ENCODE data around the gene UGCG.

DNA sequence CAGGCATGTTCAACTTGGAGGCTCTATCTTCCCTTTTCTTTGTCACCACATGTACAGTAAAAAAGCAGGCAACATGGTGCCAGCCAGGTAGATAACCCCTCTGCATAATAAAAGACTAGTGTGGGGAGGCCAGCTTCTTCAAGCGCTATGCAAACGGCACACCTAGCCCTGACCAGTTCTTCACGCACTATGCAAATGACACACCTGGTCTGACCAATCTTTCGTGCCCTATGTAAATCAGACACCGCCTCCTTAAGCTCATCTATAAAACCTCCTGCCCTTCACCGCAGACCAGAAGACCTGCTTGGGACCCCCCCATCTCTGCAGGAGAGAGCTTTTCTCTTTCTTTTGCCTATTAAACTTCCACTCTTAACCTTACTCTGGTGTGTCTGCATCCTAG lies 28.1 kb upstream of the UGCG start:
- no peak for TF ChIP-seq EZH2 (IDR thresholded peaks at IDR 0.05; ENCODE audit: low read depth)
- TF ChIP-seq, protein P1, sequence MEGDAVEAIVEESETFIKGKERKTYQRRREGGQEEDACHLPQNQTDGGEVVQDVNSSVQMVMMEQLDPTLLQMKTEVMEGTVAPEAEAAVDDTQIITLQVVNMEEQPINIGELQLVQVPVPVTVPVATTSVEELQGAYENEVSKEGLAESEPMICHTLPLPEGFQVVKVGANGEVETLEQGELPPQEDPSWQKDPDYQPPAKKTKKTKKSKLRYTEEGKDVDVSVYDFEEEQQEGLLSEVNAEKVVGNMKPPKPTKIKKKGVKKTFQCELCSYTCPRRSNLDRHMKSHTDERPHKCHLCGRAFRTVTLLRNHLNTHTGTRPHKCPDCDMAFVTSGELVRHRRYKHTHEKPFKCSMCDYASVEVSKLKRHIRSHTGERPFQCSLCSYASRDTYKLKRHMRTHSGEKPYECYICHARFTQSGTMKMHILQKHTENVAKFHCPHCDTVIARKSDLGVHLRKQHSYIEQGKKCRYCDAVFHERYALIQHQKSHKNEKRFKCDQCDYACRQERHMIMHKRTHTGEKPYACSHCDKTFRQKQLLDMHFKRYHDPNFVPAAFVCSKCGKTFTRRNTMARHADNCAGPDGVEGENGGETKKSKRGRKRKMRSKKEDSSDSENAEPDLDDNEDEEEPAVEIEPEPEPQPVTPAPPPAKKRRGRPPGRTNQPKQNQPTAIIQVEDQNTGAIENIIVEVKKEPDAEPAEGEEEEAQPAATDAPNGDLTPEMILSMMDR (conservative IDR thresholded peaks at IDR 0.05) = no peak

Data from PC-9 (cell line).